DND-41 (cell line): ENCODE results near the gene EAF2.

Source experiments
- CTCF ChIP-seq: IDR thresholded peaks from 2 replicates; pipeline ENCODE4 v1.5.1; 2012; ENCODE audit warnings: borderline replicate concordance, low read length, moderate library complexity, mild to moderate bottlenecking; ENCODE audit not compliant: poor library complexity, severe bottlenecking; ENCODE audit errors: extremely low read depth
- EZH2 ChIP-seq: IDR thresholded peaks from 3 replicates; pipeline ENCODE4 v1.6.1; 2012; ENCODE audit warnings: borderline replicate concordance, low read depth, mild to moderate bottlenecking, moderate library complexity, low read length, inconsistent platforms; ENCODE audit not compliant: severe bottlenecking

DNA sequence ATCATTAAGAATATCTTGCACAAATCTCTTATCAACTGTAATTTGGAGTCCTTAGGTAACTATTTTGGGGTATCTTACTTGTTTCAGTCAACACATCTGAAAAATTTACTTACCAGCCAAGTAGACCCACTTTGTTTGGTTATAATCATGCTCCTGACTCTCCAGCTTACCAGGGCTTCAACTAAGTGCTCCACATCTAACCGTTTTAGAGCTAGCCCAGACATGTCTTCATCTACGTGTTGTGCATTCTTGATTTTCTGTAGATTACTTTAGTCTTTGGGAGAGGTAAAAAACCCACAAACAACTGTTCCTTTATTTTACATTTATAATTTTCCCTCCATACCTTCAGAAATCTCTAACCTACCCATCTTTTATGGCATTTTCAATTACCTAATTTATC is 17.2 kb downstream of the EAF2 start:
- TF ChIP-seq CTCF (no peak), EZH2 (no peak)
